SK-N-SH (cell line): ENCODE data around the gene RAD51B. TPM values are rescaled to one million over a fixed set of nuclear protein-coding genes. Genes with fewer than 3 reads are reported as not detected.

Experiments used
- CTCF ChIA-PET: fragments of 300-600, 350-600 bp; formaldehyde crosslinking; extraction: SDS; loops from one replicate; lab custom pipeline; 2021; lab: Yijun Ruan, JAX
- POLR2A ChIA-PET: fragments of 350-600 bp; sonication (Branson Sonifier 250); formaldehyde crosslinking; extraction: SDS; loops from one replicate; lab custom pipeline; 2020; ENCODE audit warnings: antibody characterized with exemption, inconsistent platforms; lab: Yijun Ruan, JAX
- DNase-seq: peaks from one replicate; pipeline ENCODE4 v3.0.0; 2012
- H2AFZ ChIP-seq: fragments of 200-600 bp; sonication (generic); 2 replicates; pipeline ENCODE4 v1.8.1; 2016; ENCODE audit warnings: antibody characterized with exemption, mild to moderate bottlenecking, low read depth
- H3F3A ChIP-seq: fragments of 200-600 bp; sonication (generic); replicated peaks from 2 replicates; pipeline ENCODE3; 2016; ENCODE audit warnings: antibody characterized with exemption, mild to moderate bottlenecking; ENCODE audit not compliant: insufficient read depth
- H3K27ac ChIP-seq, 2 experiments: fragments of 200-500 bp in 1 of 2; fragments of 200-600 bp in 1 of 2; sonication (Bioruptor generic) in 1 of 2; sonication (generic), shearing (Covaris generic) in 1 of 2; 2 replicates each; pipeline versions ENCODE4 v1.5.1 to v1.6.1; 2014 to 2016; ENCODE audit warnings: low read depth in 2 of 2, inconsistent platforms in 1 of 2, low read length in 1 of 2, mild to moderate bottlenecking in 1 of 2, mixed read lengths in 1 of 2
- H3K27me3 ChIP-seq: fragments of 200-600 bp; sonication (generic), shearing (Covaris generic); 2 replicates; pipeline ENCODE4 v1.6.1; 2016; ENCODE audit warnings: mixed run types; ENCODE audit not compliant: insufficient read depth
- H3K36me3 ChIP-seq, 2 experiments: fragments of 200-500 bp in 1 of 2; fragments of 200-600 bp in 1 of 2; sonication (Bioruptor generic) in 1 of 2; sonication (generic) in 1 of 2; replicated peaks in 1 of 2; 2 replicates each; pipeline versions ENCODE3 to v1.5.1; 2014 to 2016; ENCODE audit warnings: low read length in 1 of 2, mild to moderate bottlenecking in 1 of 2; ENCODE audit not compliant: insufficient read depth in 2 of 2, control insufficient read depth in 1 of 2
- H3K4me1 ChIP-seq, 2 experiments: fragments of 200-500 bp in 1 of 2; fragments of 200-600 bp in 1 of 2; sonication (Bioruptor generic) in 1 of 2; sonication (generic), shearing (Covaris generic) in 1 of 2; 2 replicates each; pipeline versions ENCODE4 v1.5.1 to v1.6.1; 2014 to 2016; ENCODE audit warnings: low read depth in 1 of 2, low read length in 1 of 2, mixed run types in 1 of 2; ENCODE audit not compliant: insufficient read depth in 2 of 2, control insufficient read depth in 1 of 2
- H3K4me2 ChIP-seq: fragments of 200-600 bp; sonication (generic), shearing (Covaris generic); 2 replicates; pipeline ENCODE4 v1.6.1; 2017; ENCODE audit warnings: mixed run types
- H3K4me3 ChIP-seq, 2 experiments: fragments of 200-500 bp in 1 of 2; fragments of 200-600 bp in 1 of 2; sonication (Bioruptor generic) in 1 of 2; sonication (generic), shearing (Covaris generic) in 1 of 2; 2 replicates each; pipeline versions ENCODE4 v1.5.1 to v1.8.1; 2014 to 2016; ENCODE audit warnings: low read depth in 2 of 2, inconsistent platforms in 1 of 2, low read length in 1 of 2, mild to moderate bottlenecking in 1 of 2, mixed read lengths in 1 of 2, moderate library complexity in 1 of 2
- H3K79me2 ChIP-seq: fragments of 200-600 bp; sonication (generic); 2 replicates; pipeline ENCODE4 v1.8.1; 2017; ENCODE audit warnings: mild to moderate bottlenecking; ENCODE audit not compliant: insufficient read depth
- H3K9ac ChIP-seq: fragments of 200-600 bp; sonication (generic); 2 replicates; pipeline ENCODE4 v1.6.1; 2017; ENCODE audit warnings: mixed run types
- H3K9me2 ChIP-seq: fragments of 200-600 bp; sonication (generic); 2 replicates; pipeline ENCODE4 v1.6.1; 2017; ENCODE audit warnings: mixed run types
- H3K9me3 ChIP-seq: fragments of 200-600 bp; sonication (generic); 2 replicates; pipeline ENCODE4 v1.6.1; 2017; ENCODE audit warnings: mixed run types, mild to moderate bottlenecking, moderate library complexity
- H4K20me1 ChIP-seq: fragments of 200-600 bp; sonication (generic); 2 replicates; pipeline ENCODE4 v1.6.1; 2017; ENCODE audit warnings: mild to moderate bottlenecking, mixed run types; ENCODE audit not compliant: insufficient read depth
- CHD2 ChIP-seq: fragments of 150-350 bp; IDR thresholded peaks from 2 replicates; pipeline ENCODE4 v1.6.1; 2018; ENCODE audit warnings: low read length; ENCODE audit not compliant: partially characterized antibody
- ELF1 ChIP-seq: IDR thresholded peaks from 2 replicates; pipeline ENCODE4 v1.4.0; 2012
- EP300 ChIP-seq, 2 experiments: IDR thresholded peaks; 2 replicates each; pipeline versions ENCODE4 v1.4.0 to v1.6.1; 2012; ENCODE audit warnings: borderline replicate concordance in 1 of 2, low read depth in 1 of 2, low read length in 1 of 2
- EZH2phosphoT487 ChIP-seq: fragments of 200-600 bp; sonication (generic); IDR thresholded peaks from 2 replicates; pipeline ENCODE4 v1.6.1; 2017; ENCODE audit warnings: low read depth, mixed run types, mild to moderate bottlenecking, antibody characterized with exemption, moderate library complexity, borderline replicate concordance
- FOXJ3 ChIP-seq: sonication (generic); formaldehyde crosslinking; IDR thresholded peaks from 2 replicates; pipeline ENCODE4 v1.5.1; 2020; ENCODE audit warnings: mild to moderate bottlenecking, missing genetic modification reagents
- FOXM1 ChIP-seq: IDR thresholded peaks from 2 replicates; pipeline ENCODE4 v1.4.0; 2012; ENCODE audit warnings: low read depth, mild to moderate bottlenecking
- GABPA ChIP-seq: IDR thresholded peaks from 2 replicates; pipeline ENCODE4 v1.4.0; 2012; ENCODE audit warnings: low read depth, mild to moderate bottlenecking
- GATA2 ChIP-seq: sonication (generic); formaldehyde crosslinking; IDR thresholded peaks from 2 replicates; pipeline ENCODE4 v1.5.0; 2020; ENCODE audit warnings: mild to moderate bottlenecking, missing genetic modification reagents
- NRF1 ChIP-seq: IDR thresholded peaks from 2 replicates; pipeline ENCODE4 v1.6.1; 2012; ENCODE audit warnings: low read depth, mild to moderate bottlenecking, low read length
- RCOR1 ChIP-seq: fragments of 150-350 bp; IDR thresholded peaks from 2 replicates; pipeline ENCODE4 v1.6.1; 2017; ENCODE audit warnings: antibody characterized with exemption, low read length
- RXRA ChIP-seq: IDR thresholded peaks from 2 replicates; pipeline ENCODE4 v1.4.0; 2012; ENCODE audit warnings: low read depth, mild to moderate bottlenecking, borderline replicate concordance
- SMC3 ChIP-seq: IDR thresholded peaks from 2 replicates; pipeline ENCODE4 v1.6.1; 2012; ENCODE audit warnings: low read depth, low read length, improper control_type of control experiment
- TCF12 ChIP-seq: IDR thresholded peaks from 2 replicates; pipeline ENCODE4 v1.4.0; 2012
- TEAD4 ChIP-seq: IDR thresholded peaks from 2 replicates; pipeline ENCODE4 v1.4.0; 2012; ENCODE audit warnings: mild to moderate bottlenecking, borderline replicate concordance; ENCODE audit not compliant: insufficient read depth
- WGBS: methylation state at CpG from one replicate; pipeline ENCODE4 v1.1.6; 2017; ENCODE audit warnings: low lambda C conversion rate; 5-methylcytosine and 5-hydroxymethylcytosine counted together
- polyA plus RNA-seq, 3 experiments: library from polyadenylated mRNA; depleted of rRNA; stranded (reverse); fragments of >200 nt; gene quantifications; 2 replicates each; pipeline ENCODE4 v1.2.3, GENCODE V29; 2012
- TF ChIP-seq, protein P1 (sequence below): fragments of 150-350 bp; IDR thresholded peaks from 2 replicates; pipeline ENCODE4 v1.6.1; 2017; ENCODE audit warnings: antibody characterized with exemption, low read length, low read depth, borderline replicate concordance
- TF ChIP-seq, protein P2 (sequence below): fragments of 200-600 bp; sonication (generic); IDR thresholded peaks from 2 replicates; pipeline ENCODE4 v1.6.1; 2017; ENCODE audit warnings: antibody characterized with exemption, mild to moderate bottlenecking, moderate library complexity

RAD51B gene
- polyA plus RNA-seq, 1 of the 3 experiments (the other 2 are of a cell fraction) = 6.0 TPM

DNA sequence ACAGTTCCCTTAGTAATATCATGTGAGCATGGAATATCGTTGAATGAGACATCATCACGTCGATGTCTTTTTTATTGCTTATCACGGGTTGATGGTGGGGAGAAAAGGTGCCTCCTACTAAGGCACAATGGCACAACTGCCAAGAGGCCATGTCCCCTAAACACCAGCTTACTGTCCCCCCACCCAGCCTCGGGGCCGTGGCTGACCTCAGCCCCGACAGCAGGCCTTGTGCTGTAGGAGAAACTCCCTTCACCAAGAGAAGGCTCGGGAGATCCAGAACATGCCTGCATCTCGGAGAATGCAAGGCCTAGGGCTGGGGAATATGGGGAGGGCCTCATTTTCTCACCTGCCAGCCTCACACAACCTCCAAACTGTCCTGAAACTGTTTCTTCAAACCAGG, 950.5 kb downstream of the RAD51B start:
- TF ChIP-seq SMC3 (no peak), ELF1 (no peak), NRF1 (no peak), GATA2 (CRISPR knock-in tag) (no peak), EZH2phosphoT487 (no peak), TEAD4 (no peak), GABPA (no peak), FOXM1 (no peak)
- TF ChIP-seq, protein P1, sequence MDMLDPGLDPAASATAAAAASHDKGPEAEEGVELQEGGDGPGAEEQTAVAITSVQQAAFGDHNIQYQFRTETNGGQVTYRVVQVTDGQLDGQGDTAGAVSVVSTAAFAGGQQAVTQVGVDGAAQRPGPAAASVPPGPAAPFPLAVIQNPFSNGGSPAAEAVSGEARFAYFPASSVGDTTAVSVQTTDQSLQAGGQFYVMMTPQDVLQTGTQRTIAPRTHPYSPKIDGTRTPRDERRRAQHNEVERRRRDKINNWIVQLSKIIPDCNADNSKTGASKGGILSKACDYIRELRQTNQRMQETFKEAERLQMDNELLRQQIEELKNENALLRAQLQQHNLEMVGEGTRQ = no peak
- TF ChIP-seq, protein P2, sequence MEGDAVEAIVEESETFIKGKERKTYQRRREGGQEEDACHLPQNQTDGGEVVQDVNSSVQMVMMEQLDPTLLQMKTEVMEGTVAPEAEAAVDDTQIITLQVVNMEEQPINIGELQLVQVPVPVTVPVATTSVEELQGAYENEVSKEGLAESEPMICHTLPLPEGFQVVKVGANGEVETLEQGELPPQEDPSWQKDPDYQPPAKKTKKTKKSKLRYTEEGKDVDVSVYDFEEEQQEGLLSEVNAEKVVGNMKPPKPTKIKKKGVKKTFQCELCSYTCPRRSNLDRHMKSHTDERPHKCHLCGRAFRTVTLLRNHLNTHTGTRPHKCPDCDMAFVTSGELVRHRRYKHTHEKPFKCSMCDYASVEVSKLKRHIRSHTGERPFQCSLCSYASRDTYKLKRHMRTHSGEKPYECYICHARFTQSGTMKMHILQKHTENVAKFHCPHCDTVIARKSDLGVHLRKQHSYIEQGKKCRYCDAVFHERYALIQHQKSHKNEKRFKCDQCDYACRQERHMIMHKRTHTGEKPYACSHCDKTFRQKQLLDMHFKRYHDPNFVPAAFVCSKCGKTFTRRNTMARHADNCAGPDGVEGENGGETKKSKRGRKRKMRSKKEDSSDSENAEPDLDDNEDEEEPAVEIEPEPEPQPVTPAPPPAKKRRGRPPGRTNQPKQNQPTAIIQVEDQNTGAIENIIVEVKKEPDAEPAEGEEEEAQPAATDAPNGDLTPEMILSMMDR = no peak
- Histone ChIP-seq H3K4me2 (no peak overlapping the region), H3K36me3 (no peaks in the 10 kb centered on the region), H4K20me1 (no peaks in the 10 kb centered on the region), H3F3A (no peaks in the 10 kb centered on the region), H3K27me3 (no peaks in the 10 kb centered on the region), H3K9me3 (no peaks in the 10 kb centered on the region), H3K27ac (no peak overlapping the region), H3K9ac (no peak overlapping the region), H3K4me1 (no peaks in the 10 kb centered on the region), H2AFZ (no peak overlapping the region), H3K9me2 (no peaks in the 10 kb centered on the region), H3K79me2 (no peaks in the 10 kb centered on the region), H3K4me3 (no peak overlapping the region)
- ChIA-PET POLR2A (no interaction called here), CTCF (no interaction called here)
- 85% methylated on average over 9 of the region's 9 CpGs for WGBS
- no peak for DNase-seq

DNA sequence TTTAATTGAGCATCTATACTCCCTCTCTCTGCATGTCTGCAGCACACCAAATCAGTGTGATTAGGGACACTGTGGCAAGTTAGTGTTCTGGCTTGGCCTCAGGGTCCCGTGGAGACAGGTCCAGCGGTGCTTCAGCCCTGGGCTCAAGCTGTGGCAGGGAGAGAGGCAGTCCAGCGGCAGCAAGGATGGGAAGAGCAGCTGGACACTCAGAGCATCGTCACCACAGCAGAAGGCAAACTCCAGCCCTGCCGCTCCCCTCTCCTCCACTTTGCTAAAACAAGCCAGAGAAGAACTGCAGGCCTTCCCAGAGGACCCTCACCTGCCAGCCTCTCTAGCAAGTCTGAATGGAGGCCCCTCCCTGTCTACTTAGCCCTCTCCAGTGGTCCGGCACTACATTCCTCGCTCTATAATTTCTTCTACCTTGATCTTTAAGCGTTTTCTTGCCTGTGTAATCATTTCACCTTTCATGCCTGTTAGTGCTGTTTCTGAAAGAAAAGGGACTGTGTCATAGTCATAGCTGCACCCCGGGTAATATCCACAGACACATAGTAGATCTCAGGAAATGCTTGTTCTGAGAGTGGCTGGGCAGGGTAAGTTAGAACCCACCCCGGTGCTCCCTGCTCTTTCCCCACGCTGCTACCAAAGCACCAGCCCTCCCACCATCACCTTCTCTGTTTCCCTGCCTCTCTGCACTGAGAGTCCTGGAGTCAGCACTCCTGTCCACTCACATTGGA, 951.1 kb downstream of the RAD51B start:
- no peak for DNase-seq
- H4K20me1 ChIP-seq = no peaks in the 10 kb centered on the region
- H3K4me3 ChIP-seq = no peak overlapping the region
- H3K9me3 ChIP-seq = no peaks in the 10 kb centered on the region
- no peak for TF ChIP-seq FOXJ3 (CRISPR knock-in tag)
- no peak for TF ChIP-seq CHD2
- no peak for TF ChIP-seq TEAD4
- TF ChIP-seq RXRA = no peak
- TF ChIP-seq TCF12 = no peak
- TF ChIP-seq NRF1 = no peak
- TF ChIP-seq RCOR1 = no peak
- TF ChIP-seq, protein P1 = no peak
- TF ChIP-seq EZH2phosphoT487 = no peak
- no peak for TF ChIP-seq GABPA
- no peak for TF ChIP-seq EP300 (IDR thresholded peaks at IDR 0.05; ENCODE audit: borderline replicate concordance in 1 of 2, low read depth in 1 of 2, low read length in 1 of 2)
- TF ChIP-seq ELF1 = no peak
- no peaks in the 10 kb centered on the region for H3K4me1 ChIP-seq
- H3K36me3 ChIP-seq = no peaks in the 10 kb centered on the region
- 89% methylated on average over 10 of the region's 11 CpGs for WGBS
- ChIA-PET POLR2A (no interaction called here), CTCF (interaction anchor here (1.2 to 1.5 kb wide), 2 partner anchors 19 to 31 kb away, joined by 3 to 6 read pairs; no protein-coding TSS in a partner anchor)
- peaks cover 5% of the 10 kb centered on the region for H3F3A ChIP-seq
- H2AFZ ChIP-seq = no peak overlapping the region
- no peaks in the 10 kb centered on the region for H3K27me3 ChIP-seq
- H3K9me2 ChIP-seq = no peaks in the 10 kb centered on the region
- H3K79me2 ChIP-seq = no peaks in the 10 kb centered on the region
- no peak overlapping the region for H3K4me2 ChIP-seq
- H3K9ac ChIP-seq = no peak overlapping the region
- no peak overlapping the region for H3K27ac ChIP-seq
